Loucy (cell line): ENCODE measurements around the gene VWA3A.
A peak's percentile ranks its signal among the peaks of the same experiment; 100 is the strongest.

ENCODE experiments used
- H2AFZ ChIP-seq: fragments of 200-600 bp; sonication (generic); 2 replicates; pipeline ENCODE4 v1.6.0; 2016; ENCODE audit warnings: antibody characterized with exemption, mild to moderate bottlenecking, low read length, moderate library complexity
- H3F3A ChIP-seq: fragments of 200-600 bp; 2 replicates; pipeline ENCODE4 v1.6.0; 2016; ENCODE audit warnings: antibody characterized with exemption, low read depth, mild to moderate bottlenecking
- H3K27me3 ChIP-seq: fragments of 200-600 bp; sonication (generic); 2 replicates; pipeline ENCODE4 v1.6.1; 2014; ENCODE audit warnings: low read length, mild to moderate bottlenecking; ENCODE audit not compliant: insufficient read depth, poor library complexity, severe bottlenecking
- H3K36me3 ChIP-seq: fragments of 200-600 bp; sonication (generic); 2 replicates; pipeline ENCODE4 v1.6.1; 2016; ENCODE audit warnings: low read length; ENCODE audit not compliant: insufficient read depth
- H3K4me1 ChIP-seq: fragments of 200-600 bp; sonication (generic); 2 replicates; pipeline ENCODE4 v1.5.1; 2014; ENCODE audit warnings: low read length, mild to moderate bottlenecking; ENCODE audit not compliant: insufficient read depth, poor library complexity, severe bottlenecking
- H3K4me2 ChIP-seq: fragments of 200-600 bp; sonication (generic); 2 replicates; pipeline ENCODE4 v1.6.0; 2014; ENCODE audit warnings: antibody characterized with exemption, low read length, low read depth, mild to moderate bottlenecking; ENCODE audit not compliant: poor library complexity, severe bottlenecking
- H3K4me3 ChIP-seq: fragments of 200-600 bp; sonication (generic); 2 replicates; pipeline ENCODE4 v1.5.1; 2014; ENCODE audit warnings: low read length, mild to moderate bottlenecking, mixed read lengths; ENCODE audit not compliant: poor library complexity, severe bottlenecking
- H3K79me2 ChIP-seq: fragments of 200-600 bp; sonication (generic); 2 replicates; pipeline ENCODE4 v1.6.1; 2014; ENCODE audit warnings: low read length; ENCODE audit not compliant: insufficient read depth
- H3K9ac ChIP-seq: fragments of 200-600 bp; sonication (generic); 2 replicates; pipeline ENCODE4 v1.6.0; 2014; ENCODE audit warnings: mild to moderate bottlenecking, low read depth, low read length, moderate library complexity; ENCODE audit not compliant: poor library complexity, severe bottlenecking
- H3K9me2 ChIP-seq: fragments of 200-600 bp; sonication (generic); replicated peaks from 2 replicates; pipeline ENCODE4 v1.6.1; 2016; ENCODE audit warnings: low read depth, low read length, mixed read lengths
- H3K9me3 ChIP-seq: fragments of 200-600 bp; sonication (generic); 2 replicates; pipeline ENCODE4 v1.6.1; 2014; ENCODE audit warnings: mild to moderate bottlenecking, antibody characterized with exemption, low read length, low read depth; ENCODE audit not compliant: insufficient read depth
- H4K20me1 ChIP-seq: fragments of 200-600 bp; sonication (generic); 2 replicates; pipeline ENCODE4 v1.6.0; 2014; ENCODE audit warnings: antibody characterized with exemption, low read length, mild to moderate bottlenecking; ENCODE audit not compliant: insufficient read depth, poor library complexity, severe bottlenecking
- CTCF ChIP-seq: fragments of 200-600 bp; sonication (generic); conservative IDR thresholded peaks from 2 replicates; pipeline ENCODE4 v1.5.1; 2014; ENCODE audit warnings: mild to moderate bottlenecking, antibody characterized with exemption, low read length
- EZH2phosphoT487 ChIP-seq: fragments of 200-600 bp; IDR thresholded peaks from 2 replicates; pipeline ENCODE4 v1.6.1; 2018; ENCODE audit warnings: antibody characterized with exemption, mild to moderate bottlenecking, moderate library complexity, borderline replicate concordance

The VWA3A gene

GRCh38 chr16:22198547-22199293, 106.4 kb downstream of the VWA3A start:
- H2AFZ ChIP-seq: peak overlapping the region; percentile 56
- H3K4me3 ChIP-seq: no peak overlapping the region
- no peak overlapping the region for H3K4me2 ChIP-seq

GRCh38 chr16:22202261-22202637, 109.9 kb downstream of the VWA3A start:
- Histone ChIP-seq H3K4me2 (no peak overlapping the region), H3F3A (no peaks in the 10 kb centered on the region), H3K79me2 (peaks cover 9% of the 10 kb centered on the region), H3K27me3 (no peaks in the 10 kb centered on the region), H2AFZ (no peak overlapping the region), H3K9me3 (0 out of 2 replicates have a peak, but pooled peaks cover 3% of the 10 kb centered on the region), H3K36me3 (no peaks in the 10 kb centered on the region), H3K4me3 (no peak overlapping the region), H4K20me1 (peaks cover 9% of the 10 kb centered on the region), H3K9ac (no peak overlapping the region), H3K9me2 (no peaks in the 10 kb centered on the region), H3K4me1 (peaks cover 17% of the 10 kb centered on the region)
- TF ChIP-seq EZH2phosphoT487: no peak
- no peak for TF ChIP-seq CTCF

More at GRCh38 chr16:22198547-22199293, 106.4 kb downstream of the VWA3A start:
- Histone ChIP-seq H3K9me2 (no peaks in the 10 kb centered on the region), H3F3A (no peaks in the 10 kb centered on the region), H3K27me3 (no peaks in the 10 kb centered on the region), H3K36me3 (no peaks in the 10 kb centered on the region), H3K9ac (no peak overlapping the region), H3K4me1 (peaks cover 12% of the 10 kb centered on the region), H4K20me1 (no peaks in the 10 kb centered on the region), H3K79me2 (no peaks in the 10 kb centered on the region), H3K9me3 (no peaks in the 10 kb centered on the region)
- TF ChIP-seq CTCF (peak; percentile 40), EZH2phosphoT487 (no peak)

GRCh38 chr16:22203091-22203490, 110.8 kb downstream of the VWA3A start:
- Histone ChIP-seq H3K9me2 (no peaks in the 10 kb centered on the region), H3K27me3 (no peaks in the 10 kb centered on the region), H3K4me3 (no peak overlapping the region), H4K20me1 (peaks cover 17% of the 10 kb centered on the region), H3F3A (no peaks in the 10 kb centered on the region), H3K79me2 (peaks cover 18% of the 10 kb centered on the region), H2AFZ (no peak overlapping the region), H3K9ac (no peak overlapping the region), H3K4me2 (no peak overlapping the region), H3K4me1 (peaks cover 26% of the 10 kb centered on the region), H3K9me3 (0 out of 2 replicates have a peak, but pooled peaks cover 3% of the 10 kb centered on the region), H3K36me3 (no peaks in the 10 kb centered on the region)
- TF ChIP-seq CTCF: no peak
- no peak for TF ChIP-seq EZH2phosphoT487
